Astrocyte (in vitro differentiated cells and primary cell): ENCODE results near the gene FREM3. TPM values are rescaled to one million over a fixed set of nuclear protein-coding genes. Genes with fewer than 3 reads are reported as not detected.

ENCODE experiments used
- DNase-seq: peaks from one replicate; pipeline ENCODE4 v3.0.0-alpha.2; 2010; ENCODE audit warnings: low read depth
- FAIRE-seq: peaks from 2 replicates; lab custom pipeline; 2011; peaks lifted over from hg19 to GRCh38; lab: Jason Lieb, UNC
- H2AFZ ChIP-seq: 2 replicates; pipeline ENCODE4 v1.6.0; 2012; ENCODE audit warnings: low read depth, low read length, inconsistent platforms
- H3K27ac ChIP-seq: 2 replicates; pipeline ENCODE4 v1.5.1; 2011; ENCODE audit warnings: low read depth, low read length, inconsistent platforms
- H3K27me3 ChIP-seq: 2 replicates; pipeline ENCODE4 v1.6.0; 2011; ENCODE audit warnings: low read length, inconsistent platforms; ENCODE audit not compliant: insufficient read depth
- H3K36me3 ChIP-seq: 2 replicates; pipeline ENCODE4 v1.5.1; 2011; ENCODE audit warnings: low read length, inconsistent platforms; ENCODE audit not compliant: insufficient read depth
- H3K4me1 ChIP-seq: 2 replicates; pipeline ENCODE4 v1.5.1; 2011; ENCODE audit warnings: low read length, inconsistent platforms; ENCODE audit not compliant: insufficient read depth
- H3K4me2 ChIP-seq: 2 replicates; pipeline ENCODE4 v1.6.0; 2012; ENCODE audit warnings: low read length, inconsistent platforms
- H3K4me3 ChIP-seq: 2 replicates; pipeline ENCODE4 v1.5.1; 2011; ENCODE audit warnings: low read depth, mild to moderate bottlenecking, low read length, inconsistent platforms; ENCODE audit not compliant: insufficient read depth
- H3K79me2 ChIP-seq: 2 replicates; pipeline ENCODE4 v1.6.0; 2012; ENCODE audit warnings: mild to moderate bottlenecking, low read length, inconsistent platforms; ENCODE audit not compliant: insufficient read depth
- H3K9ac ChIP-seq: 2 replicates; pipeline ENCODE4 v1.6.0; 2012; ENCODE audit warnings: mild to moderate bottlenecking, low read length, inconsistent platforms
- H3K9me3 ChIP-seq: 2 replicates; pipeline ENCODE4 v1.5.1; 2012; ENCODE audit warnings: low read depth, mild to moderate bottlenecking, low read length, inconsistent platforms; ENCODE audit not compliant: insufficient read depth
- H4K20me1 ChIP-seq: 2 replicates; pipeline ENCODE4 v1.6.0; 2012; ENCODE audit warnings: low read length, inconsistent platforms; ENCODE audit not compliant: insufficient read depth
- H3K27ac Mint-ChIP-seq: one replicate; pipeline ENCODE4 v1.8.0; 2021; ENCODE audit warnings: mild to moderate bottlenecking, mixed read lengths; ENCODE audit not compliant: unreplicated experiment
- H3K27me3 Mint-ChIP-seq: one replicate; pipeline ENCODE4 v1.8.0; 2021; ENCODE audit warnings: low read depth, mixed read lengths; ENCODE audit not compliant: unreplicated experiment
- H3K36me3 Mint-ChIP-seq: one replicate; pipeline ENCODE4 v1.8.0; 2021; ENCODE audit warnings: low read depth, mixed read lengths; ENCODE audit not compliant: unreplicated experiment
- H3K4me1 Mint-ChIP-seq: one replicate; pipeline ENCODE4 v1.8.0; 2021; ENCODE audit warnings: low read depth, mixed read lengths; ENCODE audit not compliant: unreplicated experiment
- H3K4me3 Mint-ChIP-seq: one replicate; pipeline ENCODE4 v1.8.0; 2021; ENCODE audit warnings: mild to moderate bottlenecking, moderate library complexity, mixed read lengths; ENCODE audit not compliant: unreplicated experiment
- H3K9me3 Mint-ChIP-seq: one replicate; pipeline ENCODE4 v1.8.0; 2021; ENCODE audit warnings: mild to moderate bottlenecking, mixed read lengths; ENCODE audit not compliant: unreplicated experiment
- CTCF ChIP-seq: IDR thresholded peaks from 2 replicates; pipeline ENCODE4 v1.5.1; 2011; ENCODE audit warnings: low read depth, mild to moderate bottlenecking, inconsistent platforms, low read length, moderate library complexity; ENCODE audit not compliant: insufficient read depth
- EZH2 ChIP-seq: IDR thresholded peaks from 2 replicates; pipeline ENCODE4 v1.6.1; 2012; ENCODE audit warnings: mild to moderate bottlenecking, low read length, inconsistent platforms; ENCODE audit not compliant: insufficient read depth
- total RNA-seq: library from RNA; stranded (reverse); gene quantifications from 2 replicates; pipeline ENCODE4 v1.2.1, GENCODE V29; 2021

The FREM3 gene
- total RNA-seq, 1 donor from 2014 or later, result not detected

GRCh38 chr4:143598816-143599215 lies 101.7 kb downstream of the FREM3 start:
- Histone ChIP-seq H3K27me3 (peaks cover 7% of the 10 kb centered on the region), H3K27ac (no peak overlapping the region), H2AFZ (no peak overlapping the region), H3K4me2 (no peak overlapping the region), H3K36me3 (no peaks in the 10 kb centered on the region), H3K9ac (no peak overlapping the region), H3K9me3 (no peaks in the 10 kb centered on the region), H3K4me1 (no peaks in the 10 kb centered on the region), H3K4me3 (no peak overlapping the region), H4K20me1 (no peaks in the 10 kb centered on the region), H3K79me2 (no peaks in the 10 kb centered on the region)
- peaks cover 4% of the 10 kb centered on the region for H3K36me3 Mint-ChIP-seq
- no peak overlapping the region for H3K27ac Mint-ChIP-seq
- no peaks in the 10 kb centered on the region for H3K4me1 Mint-ChIP-seq
- H3K4me3 Mint-ChIP-seq, result no peak overlapping the region
- no peak for FAIRE-seq
- peaks cover 10% of the 10 kb centered on the region for H3K9me3 Mint-ChIP-seq
- TF ChIP-seq CTCF (no peak), EZH2 (no peak)
- peaks cover 14% of the 10 kb centered on the region for H3K27me3 Mint-ChIP-seq
- no peak for DNase-seq

- H3K4me1 ChIP-seq, result no peaks in the 10 kb centered on the region
- H3K4me1 Mint-ChIP-seq, result no peaks in the 10 kb centered on the region
- H3K9ac ChIP-seq, result no peak overlapping the region
- H3K79me2 ChIP-seq, result no peaks in the 10 kb centered on the region
- H3K27ac Mint-ChIP-seq, result no peak overlapping the region
- peaks cover 4% of the 10 kb centered on the region for H3K36me3 Mint-ChIP-seq
- peaks cover 14% of the 10 kb centered on the region for H3K27me3 Mint-ChIP-seq
- no peak overlapping the region for H2AFZ ChIP-seq
- H3K27me3 ChIP-seq, result peaks cover 2% of the 10 kb centered on the region
- H3K4me3 ChIP-seq, result no peak overlapping the region
- FAIRE-seq (no peak), DNase-seq (no peak)
- peaks cover 15% of the 10 kb centered on the region for H3K9me3 Mint-ChIP-seq
- H3K36me3 ChIP-seq, result no peaks in the 10 kb centered on the region
- H3K4me3 Mint-ChIP-seq, result no peak overlapping the region
- H3K27ac ChIP-seq, result no peak overlapping the region
- H4K20me1 ChIP-seq, result no peaks in the 10 kb centered on the region
- H3K4me2 ChIP-seq, result no peak overlapping the region
- H3K9me3 ChIP-seq, result no peaks in the 10 kb centered on the region
- TF ChIP-seq EZH2 (no peak), CTCF (no peak)
Measured at GRCh38 chr4:143597276-143597675, 103.2 kb downstream of the FREM3 start.

- DNase-seq (peak; percentile 1), FAIRE-seq (no peak)
- no peaks in the 10 kb centered on the region for H4K20me1 ChIP-seq
- no peak overlapping the region for H3K4me3 ChIP-seq
- H3K79me2 ChIP-seq, result no peaks in the 10 kb centered on the region
- no peaks in the 10 kb centered on the region for H3K36me3 ChIP-seq
- no peak overlapping the region for H2AFZ ChIP-seq
- H3K27me3 Mint-ChIP-seq, result peaks cover 4% of the 10 kb centered on the region
- TF ChIP-seq EZH2 (no peak), CTCF (no peak)
- H3K9me3 ChIP-seq, result peaks cover 2% of the 10 kb centered on the region
- H3K9me3 Mint-ChIP-seq, result peaks cover 12% of the 10 kb centered on the region
- H3K4me1 Mint-ChIP-seq, result peaks cover 6% of the 10 kb centered on the region
- peaks cover 4% of the 10 kb centered on the region for H3K4me1 ChIP-seq
- H3K36me3 Mint-ChIP-seq, result no peaks in the 10 kb centered on the region
- H3K27ac Mint-ChIP-seq, result no peak overlapping the region
- H3K4me3 Mint-ChIP-seq, result no peak overlapping the region
- H3K27me3 ChIP-seq, result no peaks in the 10 kb centered on the region
- no peak overlapping the region for H3K27ac ChIP-seq
- no peak overlapping the region for H3K4me2 ChIP-seq
- no peak overlapping the region for H3K9ac ChIP-seq
Measured at GRCh38 chr4:143587703-143588102, 112.8 kb downstream of the FREM3 start.
